ENCODE data around the gene IL1RL1. TPM values are rescaled to one million over a fixed set of nuclear protein-coding genes. Genes with fewer than 3 reads are reported as not detected.

The IL1RL1 gene
- total and polyA plus RNA-seq, 7 donors: 0.23 to 10.7 (median 5.4) TPM

DNA sequence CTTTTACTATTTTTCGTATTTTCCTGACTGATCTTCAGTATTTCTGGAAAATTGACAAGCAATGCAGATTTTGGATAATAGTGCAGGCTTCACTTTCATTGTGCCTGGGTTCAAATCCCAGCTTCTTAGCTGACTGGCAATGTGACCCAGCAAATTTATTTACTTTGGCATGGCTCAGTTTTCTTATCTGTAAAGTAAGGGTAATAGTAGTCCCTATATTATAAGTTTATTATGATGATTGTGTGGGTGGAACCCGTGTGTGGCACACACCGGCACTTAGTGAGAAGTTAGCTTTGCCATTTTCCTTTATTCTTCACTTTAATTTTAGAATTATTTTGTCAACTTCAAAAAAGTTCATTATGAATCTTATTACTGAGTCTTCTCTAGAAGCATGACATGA, 7.8 kb upstream of the IL1RL1 start:
- TF ChIP-seq EP300 (IDR thresholded peaks at IDR 0.05): no peak
- TF ChIP-seq, protein P1, sequence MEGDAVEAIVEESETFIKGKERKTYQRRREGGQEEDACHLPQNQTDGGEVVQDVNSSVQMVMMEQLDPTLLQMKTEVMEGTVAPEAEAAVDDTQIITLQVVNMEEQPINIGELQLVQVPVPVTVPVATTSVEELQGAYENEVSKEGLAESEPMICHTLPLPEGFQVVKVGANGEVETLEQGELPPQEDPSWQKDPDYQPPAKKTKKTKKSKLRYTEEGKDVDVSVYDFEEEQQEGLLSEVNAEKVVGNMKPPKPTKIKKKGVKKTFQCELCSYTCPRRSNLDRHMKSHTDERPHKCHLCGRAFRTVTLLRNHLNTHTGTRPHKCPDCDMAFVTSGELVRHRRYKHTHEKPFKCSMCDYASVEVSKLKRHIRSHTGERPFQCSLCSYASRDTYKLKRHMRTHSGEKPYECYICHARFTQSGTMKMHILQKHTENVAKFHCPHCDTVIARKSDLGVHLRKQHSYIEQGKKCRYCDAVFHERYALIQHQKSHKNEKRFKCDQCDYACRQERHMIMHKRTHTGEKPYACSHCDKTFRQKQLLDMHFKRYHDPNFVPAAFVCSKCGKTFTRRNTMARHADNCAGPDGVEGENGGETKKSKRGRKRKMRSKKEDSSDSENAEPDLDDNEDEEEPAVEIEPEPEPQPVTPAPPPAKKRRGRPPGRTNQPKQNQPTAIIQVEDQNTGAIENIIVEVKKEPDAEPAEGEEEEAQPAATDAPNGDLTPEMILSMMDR (IDR thresholded peaks at IDR 0.05): no peak
- TF ChIP-seq POLR2A (IDR thresholded peaks at IDR 0.05): no peak
- no peak for TF ChIP-seq POLR2AphosphoS5 (IDR thresholded peaks at IDR 0.05)
- H3K9me3 ChIP-seq: no peaks in the 10 kb centered on the region
- WGBS, 2 donors: 21 to 74% methylated on average over 3 of the region's 3 CpGs
- H3K4me3 ChIP-seq: no peak overlapping the region
- no peaks in the 10 kb centered on the region for H3K4me1 ChIP-seq
- intact Hi-C loops (cut with DNase I): no loop called here
- no peaks in the 10 kb centered on the region for H3K36me3 ChIP-seq
- DNase-seq: no peak
- H3K27ac ChIP-seq: no peak overlapping the region
- H3K27me3 ChIP-seq: peaks cover 0 to 10% (median 0%) of the 10 kb centered on the region in 3 donors

DNA sequence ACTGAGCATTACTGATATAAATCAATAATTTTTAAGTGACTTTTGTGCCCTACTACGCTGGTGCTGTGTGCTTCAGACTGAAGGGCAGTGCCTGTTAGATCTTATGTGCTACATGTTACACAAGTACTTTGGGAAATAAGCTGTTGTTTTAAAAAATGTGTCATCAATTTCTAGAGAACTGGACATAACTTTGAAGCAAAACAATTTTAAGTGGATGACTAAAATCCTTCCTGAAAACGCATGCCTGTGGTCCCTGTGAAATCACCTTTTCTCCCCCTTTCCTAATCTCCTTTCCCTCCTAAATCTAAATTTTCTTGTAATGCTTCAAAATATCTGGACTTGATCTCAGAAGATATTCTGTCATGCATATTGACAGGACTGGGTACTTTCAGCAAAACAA, 7.1 kb upstream of the IL1RL1 start:
- Histone ChIP-seq H3K4me1 (no peaks in the 10 kb centered on the region), H3K9me3 (no peaks in the 10 kb centered on the region), H3K27ac (no peak overlapping the region), H3K36me3 (no peaks in the 10 kb centered on the region), H3K4me3 (no peak overlapping the region), H3K27me3 (peaks cover 0 to 10% (median 0%) of the 10 kb centered on the region in 3 donors)
- intact Hi-C loops (cut with DNase I): no loop called here
- TF ChIP-seq EP300 (IDR thresholded peaks at IDR 0.05) (no peak), POLR2A (IDR thresholded peaks at IDR 0.05) (no peak), POLR2AphosphoS5 (IDR thresholded peaks at IDR 0.05) (no peak)
- TF ChIP-seq, protein P1 (IDR thresholded peaks at IDR 0.05): no peak
- no peak for DNase-seq
- 64 to 70% methylated on average over 2 of the region's 2 CpGs for WGBS, 2 donors

DNA sequence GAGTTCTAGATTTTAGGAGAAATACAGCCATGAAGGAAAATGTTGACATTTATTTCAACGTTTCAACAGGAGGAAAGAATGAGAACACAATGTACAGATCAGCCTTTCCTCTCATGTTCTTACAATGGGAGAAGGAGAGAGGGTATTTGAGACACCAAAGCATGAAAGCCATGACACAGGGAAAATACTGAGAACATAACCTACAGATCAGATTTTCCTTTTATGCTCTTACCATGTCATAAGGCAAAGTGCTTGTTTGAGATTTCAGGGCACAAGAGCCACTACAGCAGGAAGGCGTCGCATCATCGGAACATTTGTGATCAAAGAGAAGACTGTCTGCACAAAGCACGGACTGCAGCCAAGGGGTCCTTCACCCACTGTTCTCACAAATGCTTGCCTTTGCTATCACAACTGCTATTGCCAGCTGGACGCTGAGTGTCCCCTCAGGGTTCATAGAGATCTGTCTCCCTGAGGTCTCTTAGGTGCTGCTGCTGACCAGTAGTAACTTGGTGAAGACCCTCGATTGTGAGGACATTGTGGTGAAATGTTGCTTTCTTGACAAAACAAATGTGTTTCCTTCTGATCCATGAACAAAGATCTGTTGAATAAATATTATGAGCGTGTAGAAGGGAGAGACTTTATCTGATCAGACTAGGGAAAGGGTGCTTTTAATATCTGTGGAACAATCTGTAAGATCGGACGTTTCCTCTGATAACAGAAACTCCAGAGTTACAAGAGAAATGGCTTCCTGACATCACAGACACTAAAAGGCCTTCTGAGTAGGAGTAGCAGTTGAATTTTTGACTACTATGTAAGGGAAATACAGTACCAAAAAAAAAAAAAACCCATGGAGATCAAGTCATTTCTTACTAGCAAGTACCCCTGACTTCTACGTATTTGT, 6.4 kb upstream of the IL1RL1 start:
- H3K36me3 ChIP-seq: no peaks in the 10 kb centered on the region
- intact Hi-C loops (cut with DNase I): no loop called here
- no peak for DNase-seq
- H3K4me3 ChIP-seq: no peak overlapping the region
- H3K27ac ChIP-seq: no peak overlapping the region
- WGBS, 2 donors: 63 to 75% methylated on average over 11 of the region's 11 CpGs
- H3K4me1 ChIP-seq: no peaks in the 10 kb centered on the region
- H3K9me3 ChIP-seq: no peaks in the 10 kb centered on the region
- TF ChIP-seq EP300 (IDR thresholded peaks at IDR 0.05) (no peak), POLR2AphosphoS5 (IDR thresholded peaks at IDR 0.05) (no peak), POLR2A (IDR thresholded peaks at IDR 0.05) (no peak)
- TF ChIP-seq, protein P1 (IDR thresholded peaks at IDR 0.05): no peak
- H3K27me3 ChIP-seq: peaks cover 0 to 10% (median 0%) of the 10 kb centered on the region in 3 donors

DNA sequence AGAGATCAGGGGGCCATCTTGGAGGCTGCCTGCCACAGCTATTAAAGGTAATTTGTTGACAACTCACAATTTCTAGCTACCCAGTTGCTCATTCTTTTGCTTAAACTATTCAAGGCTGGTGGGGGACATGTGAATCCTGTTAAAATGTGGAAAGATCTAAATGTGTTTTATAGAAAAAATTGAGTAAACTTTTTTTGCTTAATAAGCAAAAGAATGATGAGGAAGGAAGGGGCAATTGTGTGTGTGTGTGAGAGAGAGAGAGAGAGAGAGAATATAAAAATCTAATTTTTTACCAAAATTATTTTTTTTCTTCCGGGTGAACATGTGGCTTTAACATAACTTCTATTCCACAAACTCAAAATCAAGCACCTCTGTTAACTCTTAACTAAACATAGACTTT, 5.2 kb upstream of the IL1RL1 start:
- H3K4me1 ChIP-seq: no peaks in the 10 kb centered on the region
- DNase-seq: no peak
- no peaks in the 10 kb centered on the region for H3K36me3 ChIP-seq
- H3K27ac ChIP-seq: no peak overlapping the region
- H3K9me3 ChIP-seq: no peaks in the 10 kb centered on the region
- 74 to 82% methylated on average over 1 of the region's 1 CpG for WGBS, 2 donors
- peaks cover 0 to 10% (median 0%) of the 10 kb centered on the region in 3 donors for H3K27me3 ChIP-seq
- intact Hi-C loops (cut with DNase I): no loop called here
- no peak overlapping the region for H3K4me3 ChIP-seq
- TF ChIP-seq EP300 (IDR thresholded peaks at IDR 0.05) (no peak), POLR2AphosphoS5 (IDR thresholded peaks at IDR 0.05) (no peak), POLR2A (IDR thresholded peaks at IDR 0.05) (no peak)
- TF ChIP-seq, protein P1 (IDR thresholded peaks at IDR 0.05): no peak

Data from sigmoid colon (tissue), 7 donors.